Peyer's patch (tissue), 4 donors: ENCODE measurements around the gene SASH1. TPM values are rescaled to one million over a fixed set of nuclear protein-coding genes. Genes with fewer than 3 reads are reported as not detected.

Experiments
- DNase-seq, 3 donors: peaks; one replicate each; pipeline ENCODE4 v3.0.0-alpha.2; 2017 to 2019
- H3K27ac ChIP-seq, 4 donors: fragments of 200-600 bp; sonication (generic); one replicate each; pipeline ENCODE4 v1.5.1; 2016 to 2019
- H3K27me3 ChIP-seq, 2 donors: fragments of 200-600 bp; sonication (generic); one replicate each; pipeline ENCODE4 v1.5.1; 2019
- H3K36me3 ChIP-seq, 3 donors: fragments of 200-600 bp; sonication (generic); one replicate each; pipeline ENCODE4 v1.5.1; 2016 to 2019
- H3K4me1 ChIP-seq, 4 donors: fragments of 200-600 bp; sonication (generic); one replicate each; pipeline ENCODE4 v1.5.1; 2016 to 2019
- H3K4me3 ChIP-seq, 4 donors: fragments of 200-600 bp; sonication (generic); 1 replicate in 3 of 4; 2 replicates in 1 of 4; pipeline ENCODE4 v1.5.1; 2016 to 2019; ENCODE audit warnings: mild to moderate bottlenecking in 1 of 4
- H3K9me3 ChIP-seq, 4 donors: fragments of 200-600 bp; sonication (generic); one replicate each; pipeline ENCODE4 v1.5.1; 2016 to 2019; ENCODE audit warnings: mild to moderate bottlenecking in 1 of 4
- CTCF ChIP-seq, 6 experiments: fragments of 450-650 bp in 4 of 6; fragments of 200-600 bp in 2 of 6; sonication (generic) in 1 of 6; IDR thresholded peaks; one replicate each; pipeline ENCODE4 v1.5.1; 2017 to 2019; ENCODE audit warnings: antibody characterized with exemption in 6 of 6, mild to moderate bottlenecking in 3 of 6, moderate library complexity in 1 of 6
- POLR2A ChIP-seq, 2 donors: fragments of 450-650 bp; IDR thresholded peaks; one replicate each; pipeline ENCODE4 v1.5.1; 2017; ENCODE audit warnings: antibody characterized with exemption in 2 of 2, mild to moderate bottlenecking in 2 of 2, moderate library complexity in 2 of 2
- total RNA-seq, 4 donors: library from RNA; depleted of rRNA; stranded (reverse); fragments of >200 nt; gene quantifications; one replicate each; pipeline ENCODE4 v1.1.0, GENCODE V29; 2016

Gene SASH1
- total RNA-seq, 4 donors from 2014 or later, result 17.2 to 141 (median 38.1) TPM

- DNase-seq, result no peak
- H3K27me3 ChIP-seq, result no peaks in the 10 kb centered on the region
- H3K4me1 ChIP-seq, result no peaks in the 10 kb centered on the region
- no peak overlapping the region for H3K27ac ChIP-seq
- no peak for TF ChIP-seq CTCF (IDR thresholded peaks at IDR 0.05)
- TF ChIP-seq POLR2A (IDR thresholded peaks at IDR 0.05), result no peak
- no peak overlapping the region for H3K4me3 ChIP-seq
- H3K9me3 ChIP-seq, result no peaks in the 10 kb centered on the region
- no peaks in the 10 kb centered on the region for H3K36me3 ChIP-seq
Measured at GRCh38 chr6:148431840-148432239, 89.2 kb downstream of the SASH1 start.

GRCh38 chr6:148432462-148433195, 90.0 kb downstream of the SASH1 start:
- Histone ChIP-seq H3K27me3 (no peaks in the 10 kb centered on the region), H3K9me3 (no peaks in the 10 kb centered on the region), H3K36me3 (no peaks in the 10 kb centered on the region), H3K4me1 (no peaks in the 10 kb centered on the region), H3K27ac (peak overlapping the region in 1 of 4 donors; percentile 1), H3K4me3 (no peak overlapping the region)
- no peak for DNase-seq
- TF ChIP-seq CTCF (IDR thresholded peaks at IDR 0.05) (no peak), POLR2A (IDR thresholded peaks at IDR 0.05) (no peak)

GRCh38 chr6:148435386-148435785, 92.7 kb downstream of the SASH1 start:
- no peaks in the 10 kb centered on the region for H3K27me3 ChIP-seq
- H3K4me1 ChIP-seq, result no peaks in the 10 kb centered on the region
- no peak for TF ChIP-seq POLR2A (IDR thresholded peaks at IDR 0.05)
- TF ChIP-seq CTCF (IDR thresholded peaks at IDR 0.05), result no peak
- H3K4me3 ChIP-seq, result no peak overlapping the region
- no peaks in the 10 kb centered on the region for H3K9me3 ChIP-seq
- no peaks in the 10 kb centered on the region for H3K36me3 ChIP-seq
- H3K27ac ChIP-seq, result no peak overlapping the region
- DNase-seq, result no peak

- H3K27me3 ChIP-seq, result no peaks in the 10 kb centered on the region
- H3K4me3 ChIP-seq, result no peak overlapping the region
- TF ChIP-seq CTCF (IDR thresholded peaks at IDR 0.05) (no peak), POLR2A (IDR thresholded peaks at IDR 0.05) (no peak)
- no peaks in the 10 kb centered on the region for H3K9me3 ChIP-seq
- DNase-seq, result no peak
- no peaks in the 10 kb centered on the region for H3K36me3 ChIP-seq
- H3K27ac ChIP-seq, result no peak overlapping the region
- H3K4me1 ChIP-seq, result peaks cover 0 to 9% (median 0%) of the 10 kb centered on the region in 4 donors
Measured at GRCh38 chr6:148436466-148436865, 93.8 kb downstream of the SASH1 start.

- no peak for DNase-seq
- H3K9me3 ChIP-seq, result no peaks in the 10 kb centered on the region
- H3K36me3 ChIP-seq, result no peaks in the 10 kb centered on the region
- TF ChIP-seq CTCF (IDR thresholded peaks at IDR 0.05), result no peak
- no peak for TF ChIP-seq POLR2A (IDR thresholded peaks at IDR 0.05)
- no peaks in the 10 kb centered on the region for H3K27me3 ChIP-seq
- peaks cover 0 to 10% (median 0%) of the 10 kb centered on the region in 4 donors for H3K4me1 ChIP-seq
- H3K27ac ChIP-seq, result no peak overlapping the region
- no peak overlapping the region for H3K4me3 ChIP-seq
Measured at GRCh38 chr6:148438632-148439031, 96.0 kb downstream of the SASH1 start.
